NOMO-1 (cell line): ENCODE measurements around the gene LUC7L2.
"Not testable (repeated sequence)": the region's sequence is repeated elsewhere in the genome, so short reads cannot be mapped to it uniquely, and the experiment has no call there.

Experiments used
- DNase-seq, 2 experiments: peaks; one replicate each; lab custom pipeline; 2025; ENCODE audit not compliant: unreplicated experiment in 2 of 2; lab: John Stamatoyannopoulos, UW

LUC7L2 gene

DNA sequence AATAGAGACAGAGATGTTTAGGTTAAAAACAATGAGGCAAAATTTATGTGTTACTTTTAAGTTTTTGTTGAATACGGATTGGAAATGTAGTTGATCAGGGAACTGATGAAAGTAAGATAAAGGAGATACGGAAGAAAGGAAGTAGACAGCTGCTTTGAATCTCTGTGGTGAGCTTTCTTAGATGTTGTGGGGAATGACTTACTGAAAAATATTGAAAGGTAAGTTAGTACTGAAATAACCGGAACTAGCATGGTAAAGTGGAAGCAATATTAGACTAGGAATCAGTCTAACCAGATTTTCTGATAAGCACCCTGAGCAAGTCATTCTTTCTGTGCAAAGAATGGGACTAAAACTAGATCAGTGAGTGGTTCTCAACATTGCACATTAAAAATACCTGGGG lies 34.8 kb downstream of the LUC7L2 start:
- no peak for DNase-seq

DNA sequence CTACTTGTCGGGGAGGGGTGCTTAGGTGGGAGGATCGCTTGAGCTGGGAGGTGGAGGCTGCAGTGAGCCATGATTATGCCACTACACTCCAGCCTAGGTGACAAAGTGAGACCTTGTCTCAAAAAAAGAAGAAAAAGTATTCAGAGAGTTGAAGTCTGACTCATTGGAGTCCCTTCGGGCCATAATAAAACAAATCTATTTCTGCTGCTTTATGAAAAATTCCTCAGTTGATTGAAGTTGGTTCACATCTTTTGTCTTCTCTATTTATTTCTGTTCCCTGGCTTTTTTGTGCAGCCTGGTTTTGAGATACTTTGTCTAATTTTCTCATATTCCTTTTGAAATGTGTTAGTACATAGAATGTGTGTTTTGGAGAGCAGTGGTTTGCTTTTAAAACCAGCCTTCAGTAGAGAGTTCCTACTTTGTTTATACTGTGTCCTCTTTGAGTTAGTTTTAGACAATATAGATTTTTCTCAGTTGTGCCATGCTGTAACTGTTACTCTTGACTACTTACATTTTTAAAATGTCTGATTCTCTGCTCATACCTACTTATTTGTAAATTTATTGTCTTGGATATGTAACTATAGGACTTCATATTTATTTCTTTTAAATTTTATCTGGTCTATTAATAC lies 36.7 kb downstream of the LUC7L2 start:
- DNase-seq = no peak

GRCh38 chr7:139397192-139397591 lies 37.5 kb downstream of the LUC7L2 start:
- DNase-seq = no peak

DNA sequence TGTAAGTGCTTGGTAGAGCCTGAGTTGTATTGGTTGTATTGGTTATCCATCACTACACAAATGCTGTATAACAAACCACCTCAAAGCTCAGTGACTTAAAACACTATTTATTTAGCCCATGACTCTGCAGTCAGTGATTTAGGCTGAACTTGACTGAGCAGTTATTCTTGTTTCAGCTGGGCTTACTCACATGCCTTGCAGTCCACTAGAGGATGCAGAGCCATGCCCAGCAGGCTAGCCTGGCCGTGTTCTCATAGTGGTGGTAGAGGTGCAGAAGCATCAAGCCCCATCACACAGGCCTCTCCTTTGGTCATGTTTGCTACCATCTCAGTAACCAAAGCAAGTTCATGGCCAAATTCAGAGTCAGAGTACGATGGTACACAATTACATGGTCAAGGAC lies 43.9 kb downstream of the LUC7L2 start:
- DNase-seq = no peak

DNA sequence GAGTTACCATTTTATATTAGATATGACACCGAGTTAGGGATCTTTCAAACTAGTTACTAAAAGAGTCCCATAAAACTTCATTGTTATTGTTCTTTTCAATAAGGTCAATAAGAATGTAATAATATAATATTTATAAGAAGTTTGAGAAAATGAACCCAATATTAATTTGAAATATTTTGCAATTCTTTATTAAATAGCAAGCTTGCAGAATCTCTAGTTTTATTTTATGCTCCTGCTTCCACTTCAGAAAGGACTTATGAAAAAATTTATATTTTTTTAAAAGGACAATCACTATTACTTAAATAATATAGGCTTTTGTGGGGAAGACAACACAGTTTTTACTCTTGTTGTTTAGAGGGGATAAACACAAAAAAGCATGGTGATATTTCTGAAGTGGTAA lies 47.9 kb downstream of the LUC7L2 start:
- DNase-seq = no peak

- DNase-seq = not testable (repeated sequence)
Measured at GRCh38 chr7:139414743-139415402, 55.2 kb downstream of the LUC7L2 start.

- DNase-seq = no peak
Measured at GRCh38 chr7:139416405-139416804, 56.7 kb downstream of the LUC7L2 start.

GRCh38 chr7:139417478-139417877 lies 57.8 kb downstream of the LUC7L2 start:
- DNase-seq = no peak

DNA sequence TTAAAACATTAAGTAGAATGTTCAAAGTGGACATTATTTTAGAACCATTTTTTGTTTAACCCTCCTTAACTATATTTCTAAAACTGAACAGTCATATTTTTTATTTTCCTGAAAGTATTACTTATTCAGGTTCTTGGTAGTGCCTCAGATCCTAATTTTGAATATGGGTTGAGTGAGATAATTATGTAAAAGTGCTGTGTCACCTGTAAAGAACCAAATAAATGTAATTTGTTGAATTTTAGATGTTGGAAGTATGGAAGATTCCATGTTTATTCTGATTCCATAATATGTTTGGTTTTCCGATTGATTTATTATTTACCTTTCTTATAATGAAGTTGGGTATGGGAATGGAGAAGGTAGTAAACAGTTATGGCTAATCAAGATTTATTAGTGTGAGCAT lies 61.4 kb downstream of the LUC7L2 start:
- DNase-seq = no peak

DNA sequence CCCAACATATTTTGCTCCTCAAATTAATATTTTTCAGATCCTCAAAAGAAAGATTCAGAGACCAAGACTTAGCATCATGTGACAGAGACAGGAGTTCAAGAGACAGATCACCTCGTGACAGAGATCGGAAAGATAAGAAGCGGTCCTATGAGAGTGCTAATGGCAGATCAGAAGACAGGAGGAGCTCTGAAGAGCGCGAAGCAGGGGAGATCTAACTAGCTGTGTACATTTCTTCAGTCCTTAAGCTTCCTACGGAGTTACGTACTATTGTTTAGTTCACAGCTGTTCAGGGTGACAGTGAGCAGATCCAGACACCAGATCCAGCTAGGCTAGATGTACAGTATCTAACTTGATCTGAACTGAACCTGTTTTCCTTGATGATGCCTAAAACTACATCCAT lies 62.4 kb downstream of the LUC7L2 start:
- DNase-seq = no peak

DNA sequence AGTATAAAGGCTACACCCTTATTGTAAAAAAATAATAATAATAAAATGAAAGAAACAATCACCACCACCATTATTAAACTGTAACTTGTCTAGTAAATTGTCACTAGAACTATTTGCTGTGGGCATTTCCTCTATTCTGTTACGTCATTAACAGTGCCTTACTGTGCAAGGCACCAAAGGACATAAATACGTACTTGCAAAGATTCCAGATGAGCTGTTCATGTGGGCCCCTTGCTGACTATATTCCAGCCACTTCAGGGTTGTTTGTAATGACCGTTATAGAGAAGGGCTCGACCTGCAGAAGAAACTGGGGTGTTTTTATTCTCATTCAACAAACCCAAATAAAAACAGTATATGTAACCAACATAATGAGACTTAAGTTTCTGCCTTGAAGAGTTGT lies 63.4 kb downstream of the LUC7L2 start:
- no peak for DNase-seq

- DNase-seq = no peak
Measured at GRCh38 chr7:139424004-139424403, 64.3 kb downstream of the LUC7L2 start.

GRCh38 chr7:139425701-139426100 lies 66.0 kb downstream of the LUC7L2 start:
- DNase-seq = not testable (repeated sequence)

GRCh38 chr7:139426258-139427028 lies 66.7 kb downstream of the LUC7L2 start:
- no peak for DNase-seq

GRCh38 chr7:139427029-139427420 lies 67.3 kb downstream of the LUC7L2 start:
- no peak for DNase-seq

DNA sequence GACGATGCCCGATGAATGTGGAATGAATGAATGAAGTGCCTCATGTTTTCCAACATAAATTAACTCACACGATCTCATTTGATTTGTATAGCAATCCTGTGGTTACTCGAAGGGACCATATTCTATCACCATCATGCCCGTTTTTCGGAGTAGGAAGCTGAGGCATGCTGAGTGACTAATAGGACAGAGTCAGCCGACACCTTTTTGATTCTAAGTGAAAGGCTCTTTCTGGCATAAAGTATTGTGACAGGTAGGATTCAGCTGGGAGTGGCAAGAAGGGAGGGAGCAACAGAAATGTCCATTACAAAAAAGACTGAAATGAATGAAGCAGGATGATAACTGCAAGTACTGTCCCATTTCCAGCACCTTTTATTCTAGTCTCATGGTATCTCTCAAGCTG lies 68.1 kb downstream of the LUC7L2 start:
- DNase-seq = no peak

DNA sequence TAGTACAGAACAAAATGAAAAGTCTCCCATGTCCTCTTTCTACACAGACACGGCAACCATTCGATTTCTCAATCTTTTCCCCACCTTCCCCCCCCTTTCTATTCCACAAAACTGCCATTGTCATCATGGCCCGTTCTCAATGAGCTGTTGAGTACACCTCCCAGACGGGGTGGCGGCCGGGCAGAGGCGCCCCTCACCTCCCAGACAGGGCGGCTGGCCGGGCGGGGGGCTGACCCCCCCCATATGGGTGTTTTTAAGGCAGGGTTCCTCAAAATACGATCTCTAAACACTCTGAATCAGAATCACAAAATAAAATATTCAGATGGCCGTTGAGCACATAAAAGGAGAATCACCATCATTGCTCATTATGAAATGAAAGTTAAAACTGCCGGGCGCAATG lies 70.0 kb downstream of the LUC7L2 start:
- not testable (repeated sequence) for DNase-seq

GRCh38 chr7:139430443-139430842 lies 70.7 kb downstream of the LUC7L2 start:
- no peak for DNase-seq

GRCh38 chr7:139431010-139431409 lies 71.3 kb downstream of the LUC7L2 start:
- DNase-seq = no peak

- DNase-seq = no peak
Measured at GRCh38 chr7:139431459-139431858, 71.8 kb downstream of the LUC7L2 start.

GRCh38 chr7:139436806-139437205 lies 77.1 kb downstream of the LUC7L2 start:
- DNase-seq = no peak

DNA sequence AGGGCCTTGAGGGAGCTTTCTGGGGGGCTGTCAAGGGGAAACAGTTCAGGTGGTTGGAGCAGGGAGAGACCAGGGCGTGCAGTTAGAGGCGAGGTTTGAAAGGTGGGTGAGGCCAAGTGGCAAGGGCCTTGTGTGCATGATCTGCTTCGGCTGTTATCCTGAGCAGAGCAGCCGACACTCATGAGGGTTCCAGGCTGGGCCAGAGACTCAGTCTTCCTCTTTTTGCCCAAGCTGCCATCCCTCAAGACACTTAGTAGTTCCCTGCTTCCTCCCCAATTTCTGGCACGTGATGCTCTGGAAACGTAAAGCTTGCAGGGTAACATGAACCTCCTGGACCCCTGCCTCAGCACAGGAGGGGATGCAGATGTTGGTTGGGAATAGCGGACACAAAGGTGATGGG lies 79.7 kb downstream of the LUC7L2 start:
- DNase-seq = no peak
